GM23338 (cell line): Measurements from ENCODE around the gene PDHX.

Source experiments
- CREB1 ChIP-seq: fragments of 250-450 bp; sonication (Bioruptor Pico); IDR thresholded peaks from 2 replicates; pipeline ENCODE4 v1.5.0; 2020; ENCODE audit warnings: low read depth, mild to moderate bottlenecking, moderate library complexity
- CTCF ChIP-seq, 2 experiments: fragments of 200-600 bp in 1 of 2; sonication (generic) in 1 of 2; conservative IDR thresholded peaks; 2 replicates each; pipeline versions ENCODE4 v1.5.1 to v1.6.1; 2016 to 2017; ENCODE audit warnings: antibody characterized with exemption in 2 of 2, low read depth in 2 of 2, mild to moderate bottlenecking in 2 of 2, moderate library complexity in 1 of 2
- ETS1 ChIP-seq: IDR thresholded peaks from 2 replicates; pipeline ENCODE4 v1.6.1; 2016; ENCODE audit warnings: antibody characterized with exemption
- EZH2 ChIP-seq: fragments of 200-600 bp; sonication (generic); IDR thresholded peaks from one replicate; pipeline ENCODE4 v1.8.0; 2017; ENCODE audit warnings: antibody characterized with exemption, mild to moderate bottlenecking, low read depth; ENCODE audit not compliant: unreplicated experiment
- EZH2phosphoT487 ChIP-seq: fragments of 200-600 bp; sonication (generic); IDR thresholded peaks from one replicate; pipeline ENCODE4 v1.8.1; 2018; ENCODE audit warnings: antibody characterized with exemption; ENCODE audit not compliant: unreplicated experiment
- NANOG ChIP-seq: IDR thresholded peaks from 2 replicates; pipeline ENCODE4 v1.6.1; 2016; ENCODE audit warnings: antibody characterized with exemption, borderline replicate concordance
- POLR2AphosphoS5 ChIP-seq: IDR thresholded peaks from 2 replicates; pipeline ENCODE4 v1.6.1; 2016; ENCODE audit warnings: antibody characterized with exemption, low read depth
- REST ChIP-seq: IDR thresholded peaks from one replicate; pipeline ENCODE4 v1.6.1; 2018; ENCODE audit warnings: antibody characterized with exemption; ENCODE audit not compliant: unreplicated experiment

GRCh38 chr11:34999453-34999852 is 83.0 kb downstream of the PDHX start:
- no peak for TF ChIP-seq CTCF (conservative IDR thresholded peaks at IDR 0.05; ENCODE audit: low read depth in 2 of 2)
- no peak for TF ChIP-seq POLR2AphosphoS5
- no peak for TF ChIP-seq EZH2phosphoT487
- no peak for TF ChIP-seq REST
- no peak for TF ChIP-seq NANOG
- TF ChIP-seq EZH2: no peak
- no peak for TF ChIP-seq CREB1
- TF ChIP-seq ETS1: no peak
